ENCODE results near the gene DGKI.

DNA sequence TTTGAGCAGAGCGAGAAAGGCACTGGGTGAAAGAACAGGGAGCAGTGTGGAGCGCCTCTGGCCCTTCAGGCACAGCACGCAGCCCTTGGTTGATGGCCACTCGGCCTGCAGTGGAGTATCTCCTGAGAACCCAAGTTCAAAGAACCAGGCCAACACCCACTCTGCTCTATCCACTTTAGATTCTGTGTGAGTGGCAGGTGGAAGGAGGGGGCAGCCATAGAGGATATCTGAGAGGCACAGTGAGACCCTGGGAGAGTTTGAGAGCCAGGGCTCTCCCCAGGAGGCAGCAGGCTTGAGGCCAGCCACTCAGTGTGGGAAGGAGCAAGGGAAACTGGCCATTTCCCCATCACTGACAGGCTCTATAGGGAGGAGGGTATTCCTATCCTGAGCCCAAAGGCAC lies 450.7 kb downstream of the DGKI start:
- TF ChIP-seq, protein P1, sequence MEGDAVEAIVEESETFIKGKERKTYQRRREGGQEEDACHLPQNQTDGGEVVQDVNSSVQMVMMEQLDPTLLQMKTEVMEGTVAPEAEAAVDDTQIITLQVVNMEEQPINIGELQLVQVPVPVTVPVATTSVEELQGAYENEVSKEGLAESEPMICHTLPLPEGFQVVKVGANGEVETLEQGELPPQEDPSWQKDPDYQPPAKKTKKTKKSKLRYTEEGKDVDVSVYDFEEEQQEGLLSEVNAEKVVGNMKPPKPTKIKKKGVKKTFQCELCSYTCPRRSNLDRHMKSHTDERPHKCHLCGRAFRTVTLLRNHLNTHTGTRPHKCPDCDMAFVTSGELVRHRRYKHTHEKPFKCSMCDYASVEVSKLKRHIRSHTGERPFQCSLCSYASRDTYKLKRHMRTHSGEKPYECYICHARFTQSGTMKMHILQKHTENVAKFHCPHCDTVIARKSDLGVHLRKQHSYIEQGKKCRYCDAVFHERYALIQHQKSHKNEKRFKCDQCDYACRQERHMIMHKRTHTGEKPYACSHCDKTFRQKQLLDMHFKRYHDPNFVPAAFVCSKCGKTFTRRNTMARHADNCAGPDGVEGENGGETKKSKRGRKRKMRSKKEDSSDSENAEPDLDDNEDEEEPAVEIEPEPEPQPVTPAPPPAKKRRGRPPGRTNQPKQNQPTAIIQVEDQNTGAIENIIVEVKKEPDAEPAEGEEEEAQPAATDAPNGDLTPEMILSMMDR (IDR thresholded peaks at IDR 0.05): no peak
- no peak for TF ChIP-seq POLR2AphosphoS5 (IDR thresholded peaks at IDR 0.05)
- TF ChIP-seq EP300 (IDR thresholded peaks at IDR 0.05): no peak
